CD4-positive, alpha-beta T cell treated with Interleukin-15 for 4 hours (primary cell): ENCODE measurements around the gene CAMKMT.

Experiments used
- DNase-seq: peaks from one replicate; pipeline ENCODE4 v3.0.0-alpha.2; 2020; ENCODE audit warnings: low spot score

Gene CAMKMT

GRCh38 chr2:44651974-44652373 lies 290.2 kb downstream of the CAMKMT start:
- DNase-seq, result no peak

- no peak for DNase-seq
Measured at GRCh38 chr2:44652701-44653100, 291.0 kb downstream of the CAMKMT start.

- DNase-seq, result no peak
Measured at GRCh38 chr2:44655401-44655864, 293.7 kb downstream of the CAMKMT start.

GRCh38 chr2:44656460-44656859 lies 294.7 kb downstream of the CAMKMT start:
- DNase-seq, result no peak

GRCh38 chr2:44663471-44664073 lies 301.8 kb downstream of the CAMKMT start:
- DNase-seq, result no peak

GRCh38 chr2:44668336-44668735 lies 306.6 kb downstream of the CAMKMT start:
- no peak for DNase-seq

GRCh38 chr2:44671276-44671675 lies 309.5 kb downstream of the CAMKMT start:
- no peak for DNase-seq

- DNase-seq, result no peak
Measured at GRCh38 chr2:44671916-44672315, 310.2 kb downstream of the CAMKMT start.

GRCh38 chr2:44672431-44672830 lies 310.7 kb downstream of the CAMKMT start:
- no peak for DNase-seq

- no peak for DNase-seq
Measured at GRCh38 chr2:44674473-44675284, 312.9 kb downstream of the CAMKMT start.

GRCh38 chr2:44676379-44676778 lies 314.6 kb downstream of the CAMKMT start:
- DNase-seq, result no peak

- DNase-seq, result no peak
Measured at GRCh38 chr2:44679584-44679983, 317.8 kb downstream of the CAMKMT start.

- DNase-seq, result no peak
Measured at GRCh38 chr2:44679990-44680389, 318.2 kb downstream of the CAMKMT start.

GRCh38 chr2:44680424-44680971 lies 318.8 kb downstream of the CAMKMT start:
- no peak for DNase-seq

- DNase-seq, result no peak
Measured at GRCh38 chr2:44680983-44681531, 319.3 kb downstream of the CAMKMT start.

- DNase-seq, result no peak
Measured at GRCh38 chr2:44682459-44682858, 320.7 kb downstream of the CAMKMT start.

GRCh38 chr2:44684559-44684958 lies 322.8 kb downstream of the CAMKMT start:
- DNase-seq, result no peak

GRCh38 chr2:44686561-44686960 lies 324.8 kb downstream of the CAMKMT start:
- no peak for DNase-seq

GRCh38 chr2:44687686-44688455 lies 326.1 kb downstream of the CAMKMT start:
- no peak for DNase-seq

- DNase-seq, result no peak
Measured at GRCh38 chr2:44688456-44689124, 326.8 kb downstream of the CAMKMT start.

GRCh38 chr2:44689516-44689915 lies 327.8 kb downstream of the CAMKMT start:
- DNase-seq, result no peak
